ENCODE data around the gene CYP19A1. TPM values are rescaled to one million over a fixed set of nuclear protein-coding genes. Genes with fewer than 3 reads are reported as not detected.
A peak's percentile ranks its signal among the peaks of the same experiment; 100 is the strongest.

CYP19A1 gene
- total RNA-seq, 1 experiment from 2014 or later: not detected

DNA sequence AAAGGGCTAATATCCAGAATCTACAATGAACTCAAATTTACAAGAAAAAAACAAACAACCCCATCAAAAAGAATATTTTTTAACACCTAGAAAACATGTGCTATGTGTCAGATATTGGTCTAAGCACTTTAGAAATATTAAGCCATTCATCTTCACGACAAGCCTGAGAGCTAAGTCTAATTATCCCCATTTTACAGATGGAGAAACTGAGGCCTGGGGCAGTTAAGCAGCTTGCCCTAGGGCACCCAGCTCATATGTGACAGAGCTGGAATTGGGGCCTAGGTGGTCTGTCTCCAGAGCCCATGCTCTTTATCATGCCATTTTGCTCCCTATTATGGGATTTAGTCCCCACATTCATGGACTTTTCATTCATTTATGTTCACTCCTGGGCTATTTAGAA is 92.8 kb downstream of the CYP19A1 start:
- H2AFZ ChIP-seq (ENCODE audit: low read depth, low read length, poor library complexity, severe bottlenecking): no peak overlapping the region
- no peak overlapping the region for H3K4me3 ChIP-seq (replicated peaks in 1 of 2; ENCODE audit: low read depth in 1 of 2, low read length in 2 of 2)
- no peak overlapping the region for H3K4me2 ChIP-seq (ENCODE audit: low read length)
- no peaks in the 10 kb centered on the region for H3K9me2 ChIP-seq (ENCODE audit: insufficient read depth)
- ChIA-PET POLR2A (no interaction called here), CTCF (no interaction called here), RAD21 (ENCODE audit: low non-redundant PET in 1 of 2, low total read pairs in 2 of 2, uncharacterized antibody in 2 of 2, unreplicated experiment in 2 of 2) (no interaction called here)
- DNase-seq (ENCODE audit: low read depth, low spot score) (no peak), ATAC-seq (no peak)
- no peaks in the 10 kb centered on the region for H3K27me3 ChIP-seq (ENCODE audit: insufficient read depth, low read length)
- no peak overlapping the region for H3K9ac ChIP-seq (ENCODE audit: low read length)
- peaks cover 15 to 23% of the 10 kb centered on the region in 2 experiments for H3K4me1 ChIP-seq (ENCODE audit: control insufficient read depth in 1 of 2, insufficient read depth in 2 of 2, low read length in 2 of 2)
- intact Hi-C loops (cut with micrococcal nuclease): no loop called here
- BruUV-seq (replicated peaks): no TSS peak
- H3K36me3 ChIP-seq (ENCODE audit: control insufficient read depth in 1 of 2, insufficient read depth in 2 of 2, low read length in 2 of 2): no peaks in the 10 kb centered on the region
- H4K20me1 ChIP-seq (ENCODE audit: insufficient read depth): no peaks in the 10 kb centered on the region
- no peaks in the 10 kb centered on the region for H3K79me2 ChIP-seq (ENCODE audit: insufficient read depth, low read length)
- no peaks in the 10 kb centered on the region for H3K9me3 ChIP-seq (ENCODE audit: control insufficient read depth in 1 of 2, insufficient read depth in 1 of 2, low read depth in 1 of 2, low read length in 2 of 2)
- TF ChIP-seq ZNF274 (IDR thresholded peaks at IDR 0.05; ENCODE audit: low read depth, low read length): no peak
- TF ChIP-seq ZFX (IDR thresholded peaks at IDR 0.05): no peak
- TF ChIP-seq, protein P1, sequence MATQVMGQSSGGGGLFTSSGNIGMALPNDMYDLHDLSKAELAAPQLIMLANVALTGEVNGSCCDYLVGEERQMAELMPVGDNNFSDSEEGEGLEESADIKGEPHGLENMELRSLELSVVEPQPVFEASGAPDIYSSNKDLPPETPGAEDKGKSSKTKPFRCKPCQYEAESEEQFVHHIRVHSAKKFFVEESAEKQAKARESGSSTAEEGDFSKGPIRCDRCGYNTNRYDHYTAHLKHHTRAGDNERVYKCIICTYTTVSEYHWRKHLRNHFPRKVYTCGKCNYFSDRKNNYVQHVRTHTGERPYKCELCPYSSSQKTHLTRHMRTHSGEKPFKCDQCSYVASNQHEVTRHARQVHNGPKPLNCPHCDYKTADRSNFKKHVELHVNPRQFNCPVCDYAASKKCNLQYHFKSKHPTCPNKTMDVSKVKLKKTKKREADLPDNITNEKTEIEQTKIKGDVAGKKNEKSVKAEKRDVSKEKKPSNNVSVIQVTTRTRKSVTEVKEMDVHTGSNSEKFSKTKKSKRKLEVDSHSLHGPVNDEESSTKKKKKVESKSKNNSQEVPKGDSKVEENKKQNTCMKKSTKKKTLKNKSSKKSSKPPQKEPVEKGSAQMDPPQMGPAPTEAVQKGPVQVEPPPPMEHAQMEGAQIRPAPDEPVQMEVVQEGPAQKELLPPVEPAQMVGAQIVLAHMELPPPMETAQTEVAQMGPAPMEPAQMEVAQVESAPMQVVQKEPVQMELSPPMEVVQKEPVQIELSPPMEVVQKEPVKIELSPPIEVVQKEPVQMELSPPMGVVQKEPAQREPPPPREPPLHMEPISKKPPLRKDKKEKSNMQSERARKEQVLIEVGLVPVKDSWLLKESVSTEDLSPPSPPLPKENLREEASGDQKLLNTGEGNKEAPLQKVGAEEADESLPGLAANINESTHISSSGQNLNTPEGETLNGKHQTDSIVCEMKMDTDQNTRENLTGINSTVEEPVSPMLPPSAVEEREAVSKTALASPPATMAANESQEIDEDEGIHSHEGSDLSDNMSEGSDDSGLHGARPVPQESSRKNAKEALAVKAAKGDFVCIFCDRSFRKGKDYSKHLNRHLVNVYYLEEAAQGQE (IDR thresholded peaks at IDR 0.05; ENCODE audit: low read depth): no peak
- no peak for TF ChIP-seq SIN3A (IDR thresholded peaks at IDR 0.05; ENCODE audit: low read depth)
- no peak overlapping the region for H3K27ac ChIP-seq (ENCODE audit: low read depth, low read length)

- ATAC-seq: no peak
- TF ChIP-seq EZH2phosphoT487 (IDR thresholded peaks at IDR 0.05; ENCODE audit: borderline replicate concordance) (no peak), CEBPB (IDR thresholded peaks at IDR 0.05; ENCODE audit: low read depth) (peak; percentile 32; the same call in 1 of the 2 replicates)
- intact Hi-C loops (cut with micrococcal nuclease): no loop called here
- ChIA-PET CTCF (no interaction called here), RAD21 (ENCODE audit: low non-redundant PET in 1 of 2, low total read pairs in 2 of 2, uncharacterized antibody in 2 of 2, unreplicated experiment in 2 of 2) (no interaction called here), POLR2A (no interaction called here)
- BruUV-seq (replicated peaks): no TSS peak
- no peaks in the 10 kb centered on the region for H4K20me1 ChIP-seq (ENCODE audit: insufficient read depth)
- H2AFZ ChIP-seq (ENCODE audit: low read depth, low read length, poor library complexity, severe bottlenecking): no peak overlapping the region
- no peak overlapping the region for H3K4me3 ChIP-seq (replicated peaks in 1 of 2; ENCODE audit: low read depth in 1 of 2, low read length in 2 of 2)
- H3K4me2 ChIP-seq (ENCODE audit: low read length): peak overlapping the region; percentile 39; the same call in 1 of the 2 replicates
- H3K27me3 ChIP-seq (ENCODE audit: insufficient read depth, low read length): no peaks in the 10 kb centered on the region
- H3K36me3 ChIP-seq (ENCODE audit: control insufficient read depth in 1 of 2, insufficient read depth in 2 of 2, low read length in 2 of 2): no peaks in the 10 kb centered on the region
- H3K9me2 ChIP-seq (ENCODE audit: insufficient read depth): no peaks in the 10 kb centered on the region
- no peaks in the 10 kb centered on the region for H3K9me3 ChIP-seq (ENCODE audit: control insufficient read depth in 1 of 2, insufficient read depth in 1 of 2, low read depth in 1 of 2, low read length in 2 of 2)
- H3K79me2 ChIP-seq (ENCODE audit: insufficient read depth, low read length): no peaks in the 10 kb centered on the region
- peaks cover 21 to 29% of the 10 kb centered on the region in 2 experiments for H3K4me1 ChIP-seq (ENCODE audit: control insufficient read depth in 1 of 2, insufficient read depth in 2 of 2, low read length in 2 of 2)
- H3K9ac ChIP-seq (ENCODE audit: low read length): no peak overlapping the region
- H3K27ac ChIP-seq (ENCODE audit: low read depth, low read length): no peak overlapping the region
- DNase-seq (ENCODE audit: low read depth, low spot score): no peak
Observed at GRCh38 chr15:51244423-51244869, 94.0 kb downstream of the CYP19A1 start.
